SK-N-SH treated with all-trans-retinoic acid at 6 μM for 48 hours (cell line): Measurements from ENCODE around the gene CCNJ.
"Not testable (repeated sequence)": the region's sequence is repeated elsewhere in the genome, so short reads cannot be mapped to it uniquely, and the experiment has no call there.

ENCODE experiments used
- ESRRG ChIP-seq: fragments of 250-450 bp; sonication (Bioruptor Pico); IDR thresholded peaks from 2 replicates; pipeline ENCODE4 v1.6.1; 2021; ENCODE audit warnings: mild to moderate bottlenecking
- OSR1 ChIP-seq: fragments of 250-450 bp; sonication (Bioruptor Pico); IDR thresholded peaks from 2 replicates; pipeline ENCODE4 v1.8.0; 2022; ENCODE audit warnings: moderate library complexity, mild to moderate bottlenecking, inconsistent platforms
- POU6F1 ChIP-seq: fragments of 250-450 bp; sonication (Bioruptor Pico); IDR thresholded peaks from 2 replicates; pipeline ENCODE4 v1.8.0; 2021; ENCODE audit warnings: low read depth, mild to moderate bottlenecking, moderate library complexity, borderline replicate concordance
- PPARA ChIP-seq: fragments of 250-450 bp; sonication (Bioruptor Pico); IDR thresholded peaks from 2 replicates; pipeline ENCODE4 v1.5.0; 2020; ENCODE audit warnings: mild to moderate bottlenecking, borderline replicate concordance
- RARB ChIP-seq: fragments of 250-450 bp; sonication (Bioruptor Pico); IDR thresholded peaks from 2 replicates; pipeline ENCODE4 v1.8.0; 2021; ENCODE audit warnings: mild to moderate bottlenecking, moderate library complexity
- SNAI2 ChIP-seq: fragments of 250-450 bp; sonication (Bioruptor Pico); IDR thresholded peaks from 2 replicates; pipeline ENCODE4 v1.5.0; 2020; ENCODE audit warnings: mild to moderate bottlenecking, moderate library complexity
- TOX ChIP-seq: fragments of 250-450 bp; sonication (Bioruptor Pico); IDR thresholded peaks from 2 replicates; pipeline ENCODE4 v1.8.0; 2021; ENCODE audit warnings: mild to moderate bottlenecking, moderate library complexity, borderline replicate concordance
- ZFP30 ChIP-seq: fragments of 450-650 bp; formaldehyde crosslinking; IDR thresholded peaks from 2 replicates; pipeline ENCODE4 v1.5.0; 2022; ENCODE audit warnings: mild to moderate bottlenecking, moderate library complexity
- ZNF70 ChIP-seq: fragments of 450-650 bp; formaldehyde crosslinking; IDR thresholded peaks from 2 replicates; pipeline ENCODE4 v1.5.0; 2020; ENCODE audit warnings: mild to moderate bottlenecking, moderate library complexity
- TF ChIP-seq, protein P1 (sequence below): fragments of 250-450 bp; sonication (Bioruptor Pico); IDR thresholded peaks from 2 replicates; pipeline ENCODE4 v1.5.1; 2020; ENCODE audit warnings: low read depth, mild to moderate bottlenecking, moderate library complexity
- TF ChIP-seq, protein P2 (sequence below): fragments of 250-450 bp; sonication (Bioruptor Pico); IDR thresholded peaks from 2 replicates; pipeline ENCODE4 v1.8.0; 2020; ENCODE audit warnings: mild to moderate bottlenecking, moderate library complexity, borderline replicate concordance

GRCh38 chr10:95994376-95994775 lies 49.0 kb upstream of the CCNJ start:
- TF ChIP-seq, protein P1, sequence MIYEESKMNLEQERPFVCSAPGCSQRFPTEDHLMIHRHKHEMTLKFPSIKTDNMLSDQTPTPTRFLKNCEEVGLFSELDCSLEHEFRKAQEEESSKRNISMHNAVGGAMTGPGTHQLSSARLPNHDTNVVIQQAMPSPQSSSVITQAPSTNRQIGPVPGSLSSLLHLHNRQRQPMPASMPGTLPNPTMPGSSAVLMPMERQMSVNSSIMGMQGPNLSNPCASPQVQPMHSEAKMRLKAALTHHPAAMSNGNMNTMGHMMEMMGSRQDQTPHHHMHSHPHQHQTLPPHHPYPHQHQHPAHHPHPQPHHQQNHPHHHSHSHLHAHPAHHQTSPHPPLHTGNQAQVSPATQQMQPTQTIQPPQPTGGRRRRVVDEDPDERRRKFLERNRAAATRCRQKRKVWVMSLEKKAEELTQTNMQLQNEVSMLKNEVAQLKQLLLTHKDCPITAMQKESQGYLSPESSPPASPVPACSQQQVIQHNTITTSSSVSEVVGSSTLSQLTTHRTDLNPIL (CRISPR knock-in tag), result not testable (repeated sequence)
- not testable (repeated sequence) for TF ChIP-seq OSR1 (CRISPR knock-in tag); SNAI2; PPARA (CRISPR knock-in tag); RARB; ESRRG (CRISPR knock-in tag); ZFP30; ZNF70 (CRISPR knock-in tag); POU6F1; TOX (CRISPR knock-in tag)
- TF ChIP-seq, protein P2, sequence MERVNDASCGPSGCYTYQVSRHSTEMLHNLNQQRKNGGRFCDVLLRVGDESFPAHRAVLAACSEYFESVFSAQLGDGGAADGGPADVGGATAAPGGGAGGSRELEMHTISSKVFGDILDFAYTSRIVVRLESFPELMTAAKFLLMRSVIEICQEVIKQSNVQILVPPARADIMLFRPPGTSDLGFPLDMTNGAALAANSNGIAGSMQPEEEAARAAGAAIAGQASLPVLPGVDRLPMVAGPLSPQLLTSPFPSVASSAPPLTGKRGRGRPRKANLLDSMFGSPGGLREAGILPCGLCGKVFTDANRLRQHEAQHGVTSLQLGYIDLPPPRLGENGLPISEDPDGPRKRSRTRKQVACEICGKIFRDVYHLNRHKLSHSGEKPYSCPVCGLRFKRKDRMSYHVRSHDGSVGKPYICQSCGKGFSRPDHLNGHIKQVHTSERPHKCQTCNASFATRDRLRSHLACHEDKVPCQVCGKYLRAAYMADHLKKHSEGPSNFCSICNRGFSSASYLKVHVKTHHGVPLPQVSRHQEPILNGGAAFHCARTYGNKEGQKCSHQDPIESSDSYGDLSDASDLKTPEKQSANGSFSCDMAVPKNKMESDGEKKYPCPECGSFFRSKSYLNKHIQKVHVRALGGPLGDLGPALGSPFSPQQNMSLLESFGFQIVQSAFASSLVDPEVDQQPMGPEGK, result not testable (repeated sequence)
